ENCODE data around the gene PHC2. TPM values are rescaled to one million over a fixed set of nuclear protein-coding genes. Genes with fewer than 3 reads are reported as not detected.

Gene PHC2
- total RNA-seq, 1 experiment from 2014 or later = 9.4 TPM

DNA sequence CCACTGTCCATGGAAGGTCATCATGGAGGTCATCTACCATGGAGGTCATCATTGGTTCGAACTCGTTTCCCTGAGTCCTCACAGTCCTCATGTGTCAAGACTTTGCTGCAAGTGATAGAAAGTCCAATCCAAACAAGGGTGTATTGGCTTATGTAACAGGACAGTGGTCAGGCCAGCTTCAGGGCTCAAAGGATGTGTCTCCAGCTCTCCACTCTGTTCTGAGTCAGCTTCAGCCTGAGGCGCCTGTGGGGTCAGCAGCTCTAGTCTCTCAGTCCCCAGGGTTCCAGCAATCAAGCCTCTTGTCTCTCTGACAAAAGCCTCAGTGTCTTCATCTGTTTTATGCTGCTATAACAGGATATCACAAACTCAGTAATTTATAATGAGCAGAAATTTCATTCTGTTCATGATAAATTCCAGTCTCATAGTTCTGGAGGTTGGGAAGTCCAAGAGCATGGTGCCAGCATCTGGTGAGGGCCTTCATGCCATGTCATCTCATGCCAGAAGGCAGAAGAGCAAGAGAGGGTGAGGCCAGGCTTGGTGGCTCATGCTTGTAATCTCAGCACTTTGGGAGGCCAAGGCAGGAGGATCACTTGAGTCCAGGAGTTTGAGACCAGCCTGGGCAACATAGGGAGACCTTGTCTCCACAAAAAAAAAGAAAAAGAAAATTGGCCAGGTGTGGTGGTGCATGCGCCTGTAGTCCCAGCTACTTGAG is 129.5 kb downstream of the PHC2 start:
- Histone ChIP-seq H3K18ac (ENCODE audit: insufficient read length, low read depth, low read length) (no peak overlapping the region), H3K23me2 (ENCODE audit: insufficient read length, low read depth, low read length, poor library complexity, severe bottlenecking) (peaks cover 2% of the 10 kb centered on the region), H3K4me2 (ENCODE audit: insufficient read depth, insufficient read length, low read length) (no peak overlapping the region), H4K5ac (ENCODE audit: insufficient read length, low read depth, low read length) (no peak overlapping the region), H3K4ac (ENCODE audit: low read depth, low read length) (no peak overlapping the region), H3T11ph (ENCODE audit: low read length) (no peak overlapping the region), H3K27ac (ENCODE audit: insufficient read length, low read depth, low read length) (no peak overlapping the region), H2BK5ac (ENCODE audit: insufficient read length, low read length) (no peak overlapping the region), H2BK20ac (ENCODE audit: low read depth, low read length, poor library complexity, severe bottlenecking) (no peak overlapping the region), H3K79me1 (ENCODE audit: insufficient read depth, low read depth, low read length, poor library complexity, severe bottlenecking) (no peaks in the 10 kb centered on the region), H3K56ac (ENCODE audit: insufficient read length, low read depth, low read length) (no peak overlapping the region), H2BK120ac (ENCODE audit: low read depth, low read length, poor library complexity, severe bottlenecking) (no peak overlapping the region), H3K9ac (ENCODE audit: extremely low read depth, insufficient read length, low read length) (no peak overlapping the region), H4K20me1 (ENCODE audit: control insufficient read depth, insufficient read depth, insufficient read length) (no peaks in the 10 kb centered on the region), H3K9me3 (ENCODE audit: control insufficient read depth, low read depth, low read length) (no peaks in the 10 kb centered on the region), H4K8ac (replicated peaks; ENCODE audit: insufficient read length, low read depth, low read length) (no peak overlapping the region), H2AFZ (ENCODE audit: low read length) (no peak overlapping the region), H2BK15ac (ENCODE audit: low read depth, low read length) (no peak overlapping the region), H3K79me2 (ENCODE audit: insufficient read depth, low read length) (no peaks in the 10 kb centered on the region), H3K14ac (ENCODE audit: insufficient read depth, low read length) (no peak overlapping the region), H3K4me1 (ENCODE audit: insufficient read depth, low read length) (no peaks in the 10 kb centered on the region), H4K91ac (ENCODE audit: insufficient read length, low read depth, low read length) (no peak overlapping the region), H3K27me3 (ENCODE audit: insufficient read depth, low read length) (peaks cover 4% of the 10 kb centered on the region; the same call in 1 of the 2 replicates), H2BK12ac (ENCODE audit: insufficient read length, low read depth, low read length) (no peak overlapping the region), H2AK5ac (ENCODE audit: insufficient read length, low read length) (no peak overlapping the region), H3K23ac (ENCODE audit: insufficient read length, low read depth, low read length) (no peak overlapping the region)
- no CpG with 5 or more reads among the region's 4 CpGs for WGBS (ENCODE audit: extremely low coverage, insufficient read length, low lambda C conversion rate)
- peaks cover 8% of the 10 kb centered on the region for H3K27me3 Mint-ChIP-seq (ENCODE audit: low read depth)
- H3K27ac Mint-ChIP-seq = no peak overlapping the region
- H3K4me3 Mint-ChIP-seq = no peak overlapping the region
- peaks cover 0 to 4% of the 10 kb centered on the region in 2 experiments; a peak in 3 of 5 replicates for H3K9me3 Mint-ChIP-seq
- TF ChIP-seq, protein P1, sequence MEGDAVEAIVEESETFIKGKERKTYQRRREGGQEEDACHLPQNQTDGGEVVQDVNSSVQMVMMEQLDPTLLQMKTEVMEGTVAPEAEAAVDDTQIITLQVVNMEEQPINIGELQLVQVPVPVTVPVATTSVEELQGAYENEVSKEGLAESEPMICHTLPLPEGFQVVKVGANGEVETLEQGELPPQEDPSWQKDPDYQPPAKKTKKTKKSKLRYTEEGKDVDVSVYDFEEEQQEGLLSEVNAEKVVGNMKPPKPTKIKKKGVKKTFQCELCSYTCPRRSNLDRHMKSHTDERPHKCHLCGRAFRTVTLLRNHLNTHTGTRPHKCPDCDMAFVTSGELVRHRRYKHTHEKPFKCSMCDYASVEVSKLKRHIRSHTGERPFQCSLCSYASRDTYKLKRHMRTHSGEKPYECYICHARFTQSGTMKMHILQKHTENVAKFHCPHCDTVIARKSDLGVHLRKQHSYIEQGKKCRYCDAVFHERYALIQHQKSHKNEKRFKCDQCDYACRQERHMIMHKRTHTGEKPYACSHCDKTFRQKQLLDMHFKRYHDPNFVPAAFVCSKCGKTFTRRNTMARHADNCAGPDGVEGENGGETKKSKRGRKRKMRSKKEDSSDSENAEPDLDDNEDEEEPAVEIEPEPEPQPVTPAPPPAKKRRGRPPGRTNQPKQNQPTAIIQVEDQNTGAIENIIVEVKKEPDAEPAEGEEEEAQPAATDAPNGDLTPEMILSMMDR (conservative IDR thresholded peaks at IDR 0.05) = no peak
- no peak for DNase-seq
- H3K4me1 Mint-ChIP-seq = peaks cover 9 to 20% of the 10 kb centered on the region in 2 experiments
- H3K36me3 Mint-ChIP-seq (ENCODE audit: insufficient read depth in 1 of 3, low read depth in 3 of 3) = peaks cover 24 to 32% (median 26%) of the 10 kb centered on the region in 3 experiments

All from H9 (cell line).